Measurements from ENCODE around the gene CDH4. TPM values are rescaled to one million over a fixed set of nuclear protein-coding genes. Genes with fewer than 3 reads are reported as not detected.

Gene CDH4
- total and polyA plus RNA-seq, 2 donors (not counting 1 experiment from before 2014, with no cell fraction given), result not detected

DNA sequence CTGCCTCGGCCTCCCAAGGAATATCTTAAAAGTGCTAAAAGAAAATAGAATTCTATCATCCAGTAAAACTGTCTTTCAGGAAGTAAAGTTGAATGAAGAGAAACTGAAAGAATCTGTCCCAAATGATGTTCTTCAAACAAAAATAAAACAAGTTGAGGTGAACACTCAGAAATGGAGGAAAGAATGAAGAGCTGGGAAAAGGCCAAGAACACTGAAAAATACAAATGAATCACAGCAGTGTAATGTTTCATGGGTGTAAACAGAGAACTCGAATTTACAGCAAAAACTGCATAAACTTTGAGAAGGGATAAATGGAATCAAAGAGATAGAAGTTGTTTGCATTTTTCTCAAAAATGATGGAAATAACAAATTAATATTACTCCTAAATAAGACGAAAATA, 496.3 kb downstream of the CDH4 start:
- WGBS (ENCODE audit: insufficient coverage), result no CpG with 5 or more reads among the region's 3 CpGs
- no peaks in the 10 kb centered on the region for H3K27me3 Mint-ChIP-seq
- peaks cover 14% of the 10 kb centered on the region for H3K9me3 Mint-ChIP-seq (ENCODE audit: insufficient read depth)
- ATAC-seq (ENCODE audit: low read depth), result no peak
- Histone ChIP-seq H2AFZ (ENCODE audit: insufficient read depth, low read depth, low read length, poor library complexity, severe bottlenecking) (no peak overlapping the region), H4K20me1 (ENCODE audit: control insufficient read depth, insufficient read depth, low read length, poor library complexity, severe bottlenecking) (no peaks in the 10 kb centered on the region), H3K79me2 (ENCODE audit: control insufficient read depth, insufficient read depth, low read length) (no peaks in the 10 kb centered on the region), H3K9ac (ENCODE audit: low read length) (no peak overlapping the region), H3K27ac (ENCODE audit: low read length in 2 of 2) (no peak overlapping the region), H3K4me2 (replicated peaks; ENCODE audit: low read depth, low read length, poor library complexity, severe bottlenecking) (no peak overlapping the region), H3K4me3 (ENCODE audit: control extremely low read depth in 1 of 5, extremely low read depth in 1 of 5, insufficient read depth in 1 of 5, low read depth in 2 of 5, low read length in 4 of 5) (no peak overlapping the region), H3K4me1 (ENCODE audit: control insufficient read depth in 2 of 2, insufficient read depth in 2 of 2, low read length in 2 of 2) (no peaks in the 10 kb centered on the region), H3K9me3 (ENCODE audit: control extremely low read depth in 1 of 3, control insufficient read depth in 2 of 3, insufficient read depth in 1 of 3, low read length in 2 of 3) (peaks cover 0 to 20% (median 1%) of the 10 kb centered on the region in 3 donors), H3K27me3 (replicated peaks in 1 of 4; ENCODE audit: control extremely low read depth in 1 of 4, control insufficient read depth in 3 of 4, insufficient read depth in 4 of 4, low read length in 3 of 4) (no peaks in the 10 kb centered on the region), H3K36me3 (replicated peaks in 1 of 2; ENCODE audit: control extremely low read depth in 1 of 2, control insufficient read depth in 1 of 2, extremely low read depth in 1 of 2, insufficient read depth in 2 of 2, low read length in 1 of 2) (no peaks in the 10 kb centered on the region)
- ChIA-PET CTCF (no interaction called here), POLR2A (no interaction called here)
- TF ChIP-seq EZH2 (IDR thresholded peaks at IDR 0.05; ENCODE audit: borderline replicate concordance, insufficient read depth, low read depth, low read length, poor library complexity, severe bottlenecking) (no peak), CTCF (IDR thresholded peaks at IDR 0.05) (no peak)
- intact Hi-C loops (cut with micrococcal nuclease), result no loop called here
- no peak overlapping the region for H3K27ac Mint-ChIP-seq
- no peak for DNase-seq
- H3K4me1 Mint-ChIP-seq, result no peaks in the 10 kb centered on the region
- no peak overlapping the region for H3K4me3 Mint-ChIP-seq

DNA sequence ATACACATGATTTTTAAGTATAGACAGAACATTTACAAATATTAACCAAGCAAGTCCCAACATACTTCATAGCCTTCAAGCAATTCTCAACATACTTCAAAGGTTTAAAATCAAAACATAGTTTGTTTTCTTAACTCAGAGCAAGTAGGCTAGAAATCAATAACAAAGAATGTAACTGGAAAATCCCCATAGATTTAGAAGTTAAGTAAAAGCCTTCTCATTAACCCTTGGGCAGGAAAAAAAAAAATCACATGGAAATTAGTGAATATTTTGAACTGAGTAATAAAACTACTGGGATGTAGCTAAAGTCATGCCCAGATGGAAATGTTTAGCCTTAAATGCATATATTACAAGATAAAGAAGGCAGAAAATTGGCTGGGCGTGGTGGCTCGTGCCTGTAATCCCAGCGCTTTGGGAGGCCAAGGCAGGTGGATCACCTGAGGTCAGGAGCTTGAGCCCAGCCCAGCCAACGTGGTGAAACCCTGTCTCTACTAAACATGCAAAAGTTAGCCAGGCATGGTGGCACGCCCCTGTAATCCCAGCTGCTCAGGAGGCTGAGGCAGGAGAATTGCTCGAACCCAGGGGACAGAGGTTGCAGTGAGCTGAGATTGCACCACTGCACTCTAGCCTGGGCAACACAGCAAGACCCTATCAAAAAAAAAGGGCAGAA, 497.5 kb downstream of the CDH4 start:
- WGBS (ENCODE audit: insufficient coverage), result 84% methylated on average over 6 of the region's 6 CpGs
- H3K4me3 ChIP-seq (ENCODE audit: control extremely low read depth in 1 of 5, extremely low read depth in 1 of 5, insufficient read depth in 1 of 5, low read depth in 2 of 5, low read length in 4 of 5), result no peak overlapping the region
- TF ChIP-seq CTCF (IDR thresholded peaks at IDR 0.05) (no peak), EZH2 (IDR thresholded peaks at IDR 0.05; ENCODE audit: borderline replicate concordance, insufficient read depth, low read depth, low read length, poor library complexity, severe bottlenecking) (no peak)
- no peak overlapping the region for H3K27ac Mint-ChIP-seq
- H3K27me3 Mint-ChIP-seq, result no peaks in the 10 kb centered on the region
- H4K20me1 ChIP-seq (ENCODE audit: control insufficient read depth, insufficient read depth, low read length, poor library complexity, severe bottlenecking), result no peaks in the 10 kb centered on the region
- ATAC-seq (ENCODE audit: low read depth) (no peak), DNase-seq (no peak)
- no peaks in the 10 kb centered on the region for H3K36me3 ChIP-seq (replicated peaks in 1 of 2; ENCODE audit: control extremely low read depth in 1 of 2, control insufficient read depth in 1 of 2, extremely low read depth in 1 of 2, insufficient read depth in 2 of 2, low read length in 1 of 2)
- H3K79me2 ChIP-seq (ENCODE audit: control insufficient read depth, insufficient read depth, low read length), result no peaks in the 10 kb centered on the region
- no peaks in the 10 kb centered on the region for H3K4me1 ChIP-seq (ENCODE audit: control insufficient read depth in 2 of 2, insufficient read depth in 2 of 2, low read length in 2 of 2)
- H3K9me3 ChIP-seq (ENCODE audit: control extremely low read depth in 1 of 3, control insufficient read depth in 2 of 3, insufficient read depth in 1 of 3, low read length in 2 of 3), result peaks cover 0 to 26% (median 1%) of the 10 kb centered on the region in 3 donors
- intact Hi-C loops (cut with micrococcal nuclease), result no loop called here
- H3K27me3 ChIP-seq (replicated peaks in 1 of 4; ENCODE audit: control extremely low read depth in 1 of 4, control insufficient read depth in 3 of 4, insufficient read depth in 4 of 4, low read length in 3 of 4), result no peaks in the 10 kb centered on the region
- no peak overlapping the region for H3K4me3 Mint-ChIP-seq
- H3K9me3 Mint-ChIP-seq (ENCODE audit: insufficient read depth), result peaks cover 14% of the 10 kb centered on the region
- no peak overlapping the region for H3K27ac ChIP-seq (ENCODE audit: low read length in 2 of 2)
- POLR2A ChIA-PET, result no interaction called here
- CTCF ChIA-PET, result no interaction called here
- no peaks in the 10 kb centered on the region for H3K4me1 Mint-ChIP-seq
- H3K4me2 ChIP-seq (replicated peaks; ENCODE audit: low read depth, low read length, poor library complexity, severe bottlenecking), result no peak overlapping the region
- H2AFZ ChIP-seq (ENCODE audit: insufficient read depth, low read depth, low read length, poor library complexity, severe bottlenecking), result no peak overlapping the region
- no peak overlapping the region for H3K9ac ChIP-seq (ENCODE audit: low read length)

Measured in B cell (primary cell).